AML-193 (cell line): ENCODE results near the gene HSH2D.
"Not testable (repeated sequence)": the region's sequence is repeated elsewhere in the genome, so short reads cannot be mapped to it uniquely, and the experiment has no call there.

Experiments used
- DNase-seq, 2 experiments: peaks; one replicate each; lab custom pipeline; 2025; lab: John Stamatoyannopoulos, UW

Gene HSH2D

DNA sequence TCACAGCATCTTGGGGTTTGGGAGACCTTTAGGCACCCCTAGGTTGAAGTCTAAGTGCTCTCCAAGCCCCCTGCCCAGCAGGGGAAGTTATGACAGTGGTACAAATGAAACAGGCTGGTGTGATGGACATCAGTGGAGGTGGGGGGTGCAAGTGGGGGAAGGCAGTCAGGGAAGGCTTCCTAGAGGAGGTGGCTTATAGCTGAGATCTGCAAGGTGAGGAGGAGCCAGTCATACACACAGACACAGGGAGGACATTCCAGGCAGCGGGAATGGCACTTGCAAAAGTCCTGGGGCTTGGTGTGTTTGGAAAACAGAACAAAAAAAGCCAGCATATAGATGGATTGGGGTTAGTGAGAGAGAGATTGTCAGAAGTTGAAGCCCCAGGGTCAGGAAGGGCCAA is 11.6 kb downstream of the HSH2D start:
- DNase-seq: no peak

DNA sequence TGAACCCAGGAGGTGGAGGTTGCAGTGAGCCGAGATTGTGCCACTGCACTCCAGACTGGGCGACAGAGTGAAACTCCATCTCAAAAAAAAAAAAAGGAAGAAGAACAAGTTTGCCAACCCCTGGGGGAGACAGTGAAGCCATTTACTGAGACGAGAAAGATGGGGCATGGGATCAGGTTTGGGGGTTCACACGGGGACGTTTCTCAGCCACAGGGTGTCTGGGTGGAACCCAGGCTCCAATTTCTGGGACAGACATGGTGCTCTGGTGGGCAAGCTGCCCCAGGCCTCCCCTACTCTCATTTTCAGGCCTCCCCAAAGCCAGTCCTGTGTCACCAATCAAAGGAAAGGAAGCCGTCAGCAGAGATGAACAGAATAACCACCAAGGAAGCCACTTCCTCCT is 13.4 kb downstream of the HSH2D start:
- no peak for DNase-seq

DNA sequence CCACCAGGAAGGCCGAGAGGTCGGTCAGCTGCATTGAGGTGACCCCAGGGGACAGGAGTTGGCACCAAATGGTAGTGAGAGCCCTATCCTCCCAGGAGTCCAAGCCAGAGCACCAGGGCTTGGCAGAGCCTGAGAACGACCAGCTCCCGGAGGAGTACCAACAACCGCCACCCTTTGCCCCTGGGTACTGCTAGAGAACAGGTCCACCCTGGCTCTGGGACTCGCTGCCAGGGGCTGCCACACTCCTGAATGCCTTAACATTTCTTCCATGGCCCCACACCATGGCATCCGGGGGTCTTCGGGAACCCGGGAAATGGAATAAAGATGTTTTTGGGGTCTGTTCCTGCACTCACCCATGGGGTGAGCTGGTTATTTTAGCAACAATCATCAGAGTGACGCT is 14.1 kb downstream of the HSH2D start:
- DNase-seq: no peak

DNA sequence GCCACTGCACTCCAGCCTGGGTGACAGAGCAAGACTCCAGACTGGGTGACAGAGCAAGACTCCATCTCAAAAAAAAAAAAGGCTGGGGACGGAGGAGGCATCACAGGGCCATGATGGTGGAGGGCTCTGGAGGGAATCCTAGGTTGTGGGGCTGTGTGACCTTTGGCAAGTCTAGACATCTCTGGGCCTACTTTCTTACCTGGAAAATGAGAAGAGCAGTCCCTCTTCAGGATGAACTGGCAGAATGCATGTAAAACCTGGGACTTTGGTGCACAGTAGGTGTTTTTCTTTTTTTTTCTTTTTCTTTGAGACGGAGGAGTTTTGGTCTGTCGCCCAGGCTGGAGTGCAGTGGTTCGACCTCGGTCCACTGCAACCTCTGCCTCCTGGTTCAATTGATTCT is 16.2 kb downstream of the HSH2D start:
- no peak for DNase-seq

DNA sequence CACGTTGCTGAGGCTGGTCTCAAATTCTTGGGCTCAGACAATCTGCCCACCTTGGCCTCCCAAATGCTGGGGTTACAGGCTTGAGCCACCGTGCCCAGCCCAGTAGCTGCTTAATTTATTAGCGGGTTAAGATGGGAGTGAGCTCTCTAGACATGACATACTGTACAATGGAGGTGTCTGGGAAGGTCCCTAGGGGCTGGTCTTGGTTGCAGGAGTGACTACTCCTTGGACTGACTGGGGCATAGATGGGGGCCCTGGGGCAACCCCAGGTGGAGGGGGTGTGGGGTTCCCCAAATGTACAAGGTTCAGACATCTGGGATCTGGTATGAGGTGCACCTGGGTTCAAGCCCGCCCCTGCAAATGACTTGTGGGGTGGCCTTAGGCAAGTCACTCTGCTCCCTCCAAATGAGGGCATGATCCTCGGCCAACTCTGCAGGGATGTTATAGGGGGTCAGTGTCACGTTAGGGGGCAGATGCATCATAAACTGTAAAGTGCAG is 17.0 kb downstream of the HSH2D start:
- no peak for DNase-seq

DNA sequence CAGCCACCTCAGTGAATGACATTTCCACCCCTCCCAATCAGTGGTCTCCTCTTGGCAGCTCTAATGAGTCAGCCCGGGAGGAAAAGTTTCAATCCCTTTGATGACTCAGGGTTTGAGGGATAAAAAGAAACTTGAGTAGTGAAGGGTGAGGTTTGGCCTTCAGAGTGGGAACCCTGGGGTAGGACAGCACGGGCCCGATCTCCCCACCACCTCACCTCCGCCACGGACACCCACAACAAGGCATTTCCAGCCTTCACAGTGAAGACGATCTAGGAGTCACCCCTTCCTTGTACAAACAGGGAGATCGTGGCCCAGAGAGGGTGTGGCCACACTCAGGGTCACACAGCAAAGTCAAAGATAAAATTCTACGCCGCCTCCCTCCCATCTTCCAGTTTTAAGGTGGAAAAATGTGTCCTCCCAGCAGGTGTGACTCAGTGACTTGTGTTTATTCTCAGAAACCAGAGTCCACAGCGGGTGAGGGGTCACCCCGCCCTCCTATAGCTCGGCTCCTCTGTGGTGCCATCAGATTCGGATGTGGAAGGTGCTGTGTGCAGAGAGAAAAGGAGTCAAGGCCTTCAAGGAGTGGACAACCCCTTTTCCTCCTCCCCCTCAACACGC is 17.6 kb downstream of the HSH2D start:
- DNase-seq: no peak

DNA sequence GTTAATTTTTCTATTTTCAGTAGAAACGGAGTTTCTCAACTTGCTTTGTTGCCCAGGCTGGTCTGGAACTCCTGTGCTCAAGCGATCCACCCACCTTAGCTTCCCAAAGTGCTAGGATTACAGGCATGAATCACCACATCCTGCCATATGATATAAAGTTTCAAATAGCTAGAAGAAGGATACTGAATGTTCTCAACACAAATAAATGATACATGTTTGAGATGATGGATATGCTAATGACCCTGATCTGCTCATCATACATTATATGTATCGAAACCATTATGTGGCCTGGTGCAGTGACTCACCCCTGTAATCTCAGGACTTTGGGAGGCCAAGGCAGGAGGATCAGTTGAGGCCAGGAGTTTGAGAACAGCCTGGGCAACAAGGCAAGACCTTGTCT is 18.4 kb downstream of the HSH2D start:
- DNase-seq: no peak

DNA sequence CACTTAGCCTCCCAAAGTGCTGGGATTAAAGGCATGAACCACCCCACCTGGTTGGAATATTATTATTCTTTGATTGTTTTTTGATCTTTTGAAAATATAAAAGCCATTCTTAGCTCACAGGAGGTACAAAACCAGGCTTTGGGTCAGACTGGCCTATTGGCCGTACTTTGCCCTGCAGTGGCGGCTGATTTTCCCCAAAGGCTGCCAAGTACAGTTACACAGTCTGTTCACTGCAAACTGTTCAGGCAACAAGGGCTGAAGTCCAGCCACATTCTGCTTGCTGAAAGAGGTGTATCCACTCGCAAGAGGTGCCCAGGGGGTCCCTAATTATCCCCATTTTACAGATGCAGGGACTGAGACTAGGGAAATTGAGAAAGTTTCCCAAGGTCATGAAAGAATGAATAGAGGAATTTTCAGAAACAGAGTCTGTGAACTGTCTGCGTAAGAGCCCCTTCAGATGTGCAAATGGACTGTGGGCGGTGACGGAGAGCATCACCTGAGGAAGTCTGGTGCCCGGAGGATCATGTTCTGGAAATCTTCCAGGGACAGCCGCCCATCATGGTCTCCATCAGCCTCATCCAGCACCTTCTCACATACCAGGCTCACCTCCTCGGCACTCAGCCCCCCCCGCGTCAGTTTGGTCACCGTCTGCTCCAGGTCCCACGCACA is 20.9 kb downstream of the HSH2D start:
- no peak for DNase-seq

DNA sequence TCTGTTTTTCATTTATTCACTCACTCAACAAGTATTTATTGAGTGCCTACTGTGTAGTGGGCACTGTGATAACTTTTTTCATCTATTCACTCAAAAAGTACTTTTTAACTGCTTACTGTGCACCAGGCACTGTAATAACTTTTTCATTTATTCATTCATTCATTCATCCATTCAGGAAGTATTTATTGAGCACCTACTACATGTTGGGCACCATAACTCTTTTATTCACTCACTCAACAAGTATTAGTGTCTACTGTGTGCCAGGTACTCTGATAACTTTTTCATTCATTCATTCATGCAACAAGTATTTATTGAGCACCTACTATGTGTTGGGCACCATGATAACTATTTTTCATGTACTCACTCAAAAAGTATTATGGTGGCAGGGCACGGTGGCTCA is 22.9 kb downstream of the HSH2D start:
- no peak for DNase-seq

DNA sequence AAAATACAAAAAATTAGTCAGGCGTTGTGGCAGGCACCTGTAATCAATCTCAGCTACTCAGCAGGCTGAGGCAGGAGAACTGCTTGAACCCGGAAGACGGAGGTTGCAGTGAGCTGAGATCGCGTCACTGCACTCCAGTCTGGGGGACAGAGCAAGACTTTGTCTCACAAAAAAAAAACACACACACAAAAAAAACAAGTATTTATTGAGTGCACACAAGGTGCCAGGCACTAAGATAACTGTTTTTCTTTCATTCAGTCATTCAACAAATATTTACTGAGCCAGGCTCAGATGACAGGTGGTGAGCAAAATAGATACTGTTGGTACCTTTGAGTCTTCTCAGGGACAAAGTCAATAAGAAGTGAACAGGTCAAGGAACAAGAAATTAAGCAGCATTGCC is 23.6 kb downstream of the HSH2D start:
- DNase-seq: no peak

DNA sequence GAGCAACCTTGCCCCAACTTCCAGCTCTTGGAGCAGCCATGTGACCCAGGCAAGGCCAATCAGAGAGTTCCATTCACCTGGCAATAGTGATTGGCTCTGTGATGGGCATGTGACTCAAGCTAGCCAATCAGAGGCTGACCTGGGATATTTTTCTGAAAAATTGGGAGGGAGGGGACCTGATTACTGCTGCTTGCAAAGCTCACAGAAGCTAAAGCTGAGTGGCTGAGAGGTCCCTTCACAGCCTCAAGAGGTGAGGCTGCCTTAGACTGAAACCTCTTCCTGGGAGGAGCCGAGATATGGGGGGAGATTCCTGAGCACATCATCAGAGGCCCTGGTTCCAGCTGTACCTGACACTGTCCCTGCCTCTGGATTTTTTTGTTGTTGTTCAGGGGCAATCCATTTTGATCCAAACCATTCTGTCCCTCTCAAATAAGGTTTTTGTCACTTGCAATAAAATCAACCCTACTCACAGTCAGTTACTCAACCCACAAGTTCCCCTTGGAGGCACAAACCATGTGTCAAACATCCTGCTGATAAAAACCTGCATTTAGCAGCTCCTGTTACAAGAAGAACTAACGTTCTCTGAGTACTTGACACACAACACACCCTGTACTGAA is 25.1 kb downstream of the HSH2D start:
- DNase-seq: peak; percentile 85 to 87

DNA sequence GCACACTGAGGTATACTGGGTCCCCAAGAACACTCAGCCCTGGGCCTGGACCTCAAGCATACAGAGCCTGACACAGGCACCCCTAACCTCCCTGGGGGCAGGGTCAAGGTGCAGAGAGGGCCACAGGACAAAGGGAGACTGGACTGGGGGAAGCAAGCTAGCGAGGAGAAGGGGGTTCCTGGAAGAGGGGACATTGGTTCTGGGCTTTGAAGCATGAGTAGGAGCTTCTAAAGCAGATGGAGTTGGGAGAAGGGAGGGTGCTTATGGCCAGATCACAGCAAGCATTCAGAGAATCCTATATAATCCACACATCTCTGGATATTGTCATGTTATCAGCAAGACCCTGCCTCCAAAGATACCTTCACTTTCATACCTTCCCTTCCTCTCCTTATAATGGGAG is 26.6 kb downstream of the HSH2D start:
- no peak for DNase-seq

DNA sequence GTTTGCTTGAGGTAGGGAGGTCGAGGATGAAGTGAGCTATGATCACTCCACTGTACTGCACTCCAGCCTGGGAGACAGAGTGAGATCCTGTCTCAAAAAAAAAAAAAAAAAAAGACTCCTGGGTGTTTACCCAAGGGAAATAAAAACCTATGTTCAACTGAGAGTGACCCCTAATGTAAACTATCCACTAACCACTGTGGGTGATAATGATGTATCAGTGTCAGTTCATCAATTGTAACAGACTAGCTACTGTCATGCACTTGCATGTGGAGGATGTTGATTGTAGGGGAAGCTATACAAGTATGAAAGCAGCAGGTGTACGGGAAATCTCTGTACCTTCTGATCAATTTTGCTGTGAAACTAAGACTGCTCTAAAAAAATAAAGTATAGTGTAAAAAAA is 32.5 kb downstream of the HSH2D start:
- no peak for DNase-seq

DNA sequence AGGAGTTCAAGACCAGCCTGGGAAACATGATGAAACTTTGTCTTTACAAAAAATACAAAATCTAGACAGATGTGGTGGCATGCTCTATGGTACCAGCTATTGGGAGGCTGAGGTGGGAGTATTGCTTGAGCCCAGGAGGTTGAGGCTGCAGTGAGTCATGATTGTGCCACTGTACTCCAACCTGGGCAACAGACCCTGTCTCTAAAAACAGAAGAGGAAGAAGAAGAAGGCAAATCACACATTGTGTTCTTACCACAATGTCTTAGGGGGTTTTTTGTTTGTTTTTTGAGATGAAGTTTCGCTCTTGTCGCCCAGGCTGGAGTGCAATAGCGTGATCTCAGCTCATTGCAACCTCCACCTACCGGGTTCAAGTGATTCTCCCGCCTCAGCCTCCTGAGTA is 35.4 kb downstream of the HSH2D start:
- DNase-seq: not testable (repeated sequence)

DNA sequence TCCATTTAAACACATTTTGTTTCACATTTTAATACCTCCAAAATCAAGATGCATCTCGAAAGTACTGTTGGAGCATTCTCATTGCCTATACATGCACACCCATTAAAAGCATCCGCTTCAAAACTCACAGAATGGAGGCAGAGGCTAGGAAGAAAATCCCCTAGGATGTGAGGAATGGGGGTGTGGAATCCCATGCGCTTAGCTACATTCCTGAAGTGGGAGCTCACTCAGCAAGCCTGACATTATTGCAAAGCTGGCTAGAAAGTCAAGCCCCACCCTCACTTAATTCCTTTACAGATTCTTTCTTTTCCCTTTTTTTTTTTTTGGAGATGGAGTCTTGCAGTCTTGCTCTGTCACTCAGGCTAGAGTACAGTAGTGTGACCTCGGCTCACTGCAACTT is 37.1 kb downstream of the HSH2D start:
- DNase-seq: no peak

DNA sequence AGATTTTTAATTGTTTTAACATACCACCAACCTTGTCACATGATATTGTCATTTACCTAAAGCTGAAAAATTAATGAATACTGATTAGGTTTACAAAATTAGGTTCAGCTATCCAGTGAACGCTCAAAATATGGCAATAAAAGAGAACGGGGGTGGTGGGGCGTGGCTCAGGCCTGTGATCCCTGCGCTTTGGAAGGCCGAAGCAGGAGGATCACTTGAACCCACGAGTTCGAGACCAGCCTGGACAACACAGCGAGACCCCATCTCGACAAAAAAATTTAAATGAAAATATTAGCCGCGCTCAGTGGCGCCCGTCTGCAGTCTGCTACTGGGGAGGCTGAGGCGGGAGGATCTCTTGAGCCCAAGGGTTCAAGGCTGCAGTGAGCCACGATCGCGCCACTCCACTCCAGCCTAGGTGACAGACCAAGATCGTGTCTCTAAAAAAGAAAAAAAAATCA is 41.2 kb downstream of the HSH2D start:
- DNase-seq: no peak

DNA sequence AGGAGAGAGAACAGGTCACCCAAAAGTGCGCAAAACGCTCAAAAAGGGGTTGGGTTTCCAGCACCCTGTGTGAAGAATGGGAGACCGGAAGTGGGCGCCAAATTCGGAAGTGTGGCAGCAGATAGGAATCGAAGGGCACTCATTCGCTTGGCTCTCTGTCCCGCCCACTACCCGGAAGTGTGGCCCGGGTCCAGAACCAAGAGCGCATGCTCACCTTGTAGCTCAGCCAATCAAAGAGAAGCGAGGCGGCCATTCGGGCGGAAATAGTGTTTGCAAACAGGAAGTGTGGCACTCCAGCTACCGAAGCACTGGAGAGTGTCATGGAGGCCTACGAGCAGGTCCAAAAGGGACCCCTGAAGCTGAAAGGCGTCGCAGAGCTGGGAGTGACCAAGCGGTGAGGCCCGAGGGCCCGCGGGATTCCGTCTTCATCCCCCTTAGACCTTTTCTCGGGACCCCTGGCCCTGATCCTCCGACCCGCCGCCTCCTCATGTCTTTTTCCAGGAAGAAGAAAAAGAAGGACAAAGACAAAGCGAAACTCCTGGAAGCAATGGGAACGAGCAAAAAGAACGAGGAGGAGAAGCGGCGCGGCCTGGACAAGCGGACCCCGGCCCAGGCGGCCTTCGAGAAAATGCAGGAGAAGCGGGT is 41.8 kb downstream of the HSH2D start, which contains the start of gene FAM32A:
Gene FAM32A (plus strand): TSS at position 288 of the 645 bp plus-strand sequence. CDS start 33 bp downstream, at position 321.
- peak; percentile 97 to 98 for DNase-seq

DNA sequence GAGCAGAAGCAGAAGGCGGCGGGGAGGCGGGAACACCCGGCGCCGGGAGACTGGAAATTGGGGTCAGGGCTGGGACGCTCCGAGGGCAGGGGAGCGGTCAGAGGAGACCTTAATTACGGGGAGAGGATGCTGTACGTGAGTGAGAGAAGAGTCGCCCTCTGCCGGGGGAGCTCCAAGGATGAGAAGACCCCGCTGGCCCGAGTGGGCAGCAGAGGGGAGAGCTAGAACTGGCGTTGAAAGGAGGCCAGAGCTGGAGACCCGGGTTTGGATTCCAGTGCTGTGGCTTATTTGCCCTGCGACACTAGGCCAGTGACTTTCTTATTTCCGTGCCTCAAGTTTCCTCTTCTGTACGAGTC is 42.3 kb downstream of the HSH2D start:
- DNase-seq: peak; percentile 39 to 40

DNA sequence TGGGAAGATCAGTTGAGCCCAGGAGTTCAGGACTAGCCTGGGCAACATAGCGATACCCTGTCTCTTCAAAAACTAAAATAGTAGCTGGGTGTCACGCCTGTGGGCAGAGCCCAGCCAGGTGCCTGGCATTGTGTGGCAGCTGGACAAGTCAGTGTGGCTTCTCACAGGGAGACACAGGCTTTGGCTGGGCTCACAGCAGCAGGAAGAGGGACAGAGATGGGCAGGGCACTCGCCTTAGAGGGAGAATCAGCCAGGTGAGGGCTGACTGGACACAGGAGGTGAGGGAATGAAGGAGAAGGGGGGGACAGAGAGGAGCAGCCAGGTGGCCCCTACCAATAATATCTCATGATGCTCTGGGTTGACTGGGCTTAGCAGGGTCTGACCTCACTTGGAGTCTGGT is 45.0 kb downstream of the HSH2D start:
- DNase-seq: no peak

DNA sequence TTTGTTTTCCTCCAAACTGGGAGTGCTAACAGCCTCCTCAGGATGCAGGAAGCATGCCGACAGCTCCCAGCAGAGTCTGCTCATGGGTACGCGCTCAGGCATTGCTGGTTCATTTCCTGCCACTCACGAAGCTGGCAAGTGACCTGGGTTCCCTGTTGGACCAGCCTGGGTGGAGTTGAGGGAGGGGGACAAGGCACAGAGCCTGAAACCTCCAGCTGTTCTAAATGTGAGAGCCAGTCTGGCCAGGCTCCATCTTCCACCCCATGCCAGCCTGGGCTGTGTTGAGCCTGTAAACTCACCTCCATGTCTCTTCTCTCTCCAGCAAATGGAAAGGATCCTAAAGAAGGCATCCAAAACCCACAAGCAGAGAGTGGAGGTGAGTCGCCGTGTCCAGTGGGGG is 46.7 kb downstream of the HSH2D start:
- DNase-seq: no peak

DNA sequence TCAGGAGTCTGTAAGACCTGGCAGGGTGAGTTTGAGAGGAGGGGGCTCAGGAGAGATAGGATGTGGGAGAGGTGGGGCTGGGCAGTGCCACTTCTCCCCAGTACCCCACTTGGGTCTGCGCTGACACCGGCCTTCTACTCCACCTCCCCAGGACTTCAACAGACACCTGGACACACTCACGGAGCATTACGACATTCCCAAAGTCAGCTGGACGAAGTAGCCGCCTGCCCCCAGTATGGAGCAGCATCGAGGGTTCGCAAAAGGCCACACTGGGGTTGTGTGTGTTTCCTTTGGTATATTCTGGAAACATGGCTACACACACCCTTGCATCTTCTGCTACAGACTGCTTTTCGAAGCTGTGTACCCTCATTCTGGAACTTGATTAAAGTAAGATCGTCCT is 47.3 kb downstream of the HSH2D start:
- no peak for DNase-seq

DNA sequence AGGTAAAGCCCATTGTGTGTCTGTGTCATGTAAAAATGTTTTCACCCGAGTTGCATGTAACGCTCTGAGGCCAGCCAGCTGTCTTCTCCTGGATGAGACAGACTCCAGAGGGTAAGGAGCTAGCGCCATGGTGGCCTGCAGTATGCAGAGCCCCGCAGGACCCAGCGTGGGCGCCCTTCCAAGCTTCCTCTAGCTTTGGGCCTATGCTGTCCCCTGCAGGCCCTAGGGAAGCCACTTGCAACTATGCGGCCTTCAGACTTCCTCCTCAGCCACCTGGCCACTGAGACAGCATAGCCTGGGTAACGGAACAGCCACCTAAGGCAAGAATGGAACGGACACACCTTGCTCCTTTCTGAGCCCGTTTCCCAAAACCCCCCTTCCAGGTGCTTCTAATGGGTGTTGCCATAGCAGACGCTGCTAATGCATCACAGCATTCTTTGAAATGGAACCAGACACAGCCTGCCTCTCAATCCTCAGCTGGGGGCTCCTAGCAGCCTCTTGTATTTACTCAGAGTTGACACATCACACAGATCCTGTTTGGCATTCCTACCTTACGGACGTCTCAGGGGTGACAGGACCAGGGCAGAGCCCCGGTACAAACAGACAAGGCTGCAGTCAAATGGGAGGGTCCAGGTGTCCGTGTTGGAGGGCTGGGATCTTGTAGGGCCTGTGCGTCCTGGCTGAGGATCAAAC is 47.9 kb downstream of the HSH2D start:
- no peak for DNase-seq
